GM18867 (cell line): ENCODE measurements around the gene EPOP.

Source experiments
- ATAC-seq: cut with Tn5 transposase; IDR thresholded peaks from one replicate; pipeline ENCODE4 v1.9.1; 2021; ENCODE audit warnings: mild to moderate bottlenecking, moderate library complexity; ENCODE audit not compliant: unreplicated experiment

The EPOP gene

DNA sequence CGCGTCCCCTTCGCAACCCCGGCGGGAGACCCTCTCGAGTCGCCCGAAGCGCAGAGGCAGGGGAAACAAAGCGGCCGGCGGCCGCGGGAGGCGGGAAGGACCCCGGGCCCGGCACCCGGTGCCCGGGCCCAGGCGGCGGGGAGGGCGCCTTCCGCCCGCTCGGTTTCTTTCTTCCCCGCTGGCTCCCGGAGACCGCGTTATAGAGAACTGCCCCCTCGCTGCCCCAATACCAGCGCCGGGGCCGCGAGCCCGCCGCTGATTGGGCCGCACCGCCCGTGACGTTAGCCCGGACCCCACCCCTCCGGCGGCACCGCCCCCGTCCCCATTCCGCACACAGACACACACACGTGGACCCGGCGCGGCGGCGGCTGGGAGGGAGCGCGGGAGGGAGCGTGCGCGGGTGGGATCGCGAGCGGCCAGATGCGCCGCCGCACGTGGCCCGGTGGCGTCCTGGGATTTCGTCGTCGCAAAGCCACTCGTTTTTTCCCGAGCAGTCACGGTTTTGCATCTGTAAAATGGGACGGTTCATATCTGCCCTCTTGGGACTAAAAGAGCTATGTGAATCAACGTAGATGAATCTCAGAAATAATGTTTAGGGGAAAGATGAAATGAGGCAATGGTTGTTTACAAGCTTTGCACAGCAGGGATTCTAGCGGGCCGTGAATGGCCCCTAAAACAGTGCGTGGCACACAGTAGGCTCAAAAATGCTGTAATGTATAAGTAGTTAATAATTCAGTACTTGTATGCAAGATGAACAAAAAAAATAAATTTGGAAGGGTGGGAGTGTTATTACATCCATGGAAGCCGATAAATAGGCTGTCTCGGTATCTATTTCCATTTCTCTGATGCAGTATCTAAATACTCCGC is at the start of gene EPOP:
TSS of gene EPOP (minus strand) at position 209 of the 867 bp plus-strand sequence. CDS start 462 bp downstream, outside the sequence.
- ATAC-seq = peak; percentile 72

DNA sequence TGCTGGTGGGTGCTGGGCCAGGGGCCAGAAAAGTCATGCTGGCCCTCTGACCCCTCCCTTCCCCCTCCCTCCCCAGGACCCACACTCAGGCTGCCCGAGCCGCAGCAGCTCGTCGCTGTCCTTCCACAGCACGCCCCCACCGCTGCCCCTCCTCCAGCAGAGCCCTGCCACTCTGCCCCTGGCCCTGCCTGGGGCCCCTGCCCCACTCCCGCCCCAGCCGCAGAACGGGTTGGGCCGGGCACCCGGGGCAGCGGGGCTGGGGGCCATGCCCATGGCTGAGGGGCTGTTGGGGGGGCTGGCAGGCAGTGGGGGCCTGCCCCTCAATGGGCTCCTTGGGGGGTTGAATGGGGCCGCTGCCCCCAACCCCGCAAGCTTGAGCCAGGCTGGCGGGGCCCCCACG is 47.0 kb upstream of the EPOP start:
- no peak for ATAC-seq

DNA sequence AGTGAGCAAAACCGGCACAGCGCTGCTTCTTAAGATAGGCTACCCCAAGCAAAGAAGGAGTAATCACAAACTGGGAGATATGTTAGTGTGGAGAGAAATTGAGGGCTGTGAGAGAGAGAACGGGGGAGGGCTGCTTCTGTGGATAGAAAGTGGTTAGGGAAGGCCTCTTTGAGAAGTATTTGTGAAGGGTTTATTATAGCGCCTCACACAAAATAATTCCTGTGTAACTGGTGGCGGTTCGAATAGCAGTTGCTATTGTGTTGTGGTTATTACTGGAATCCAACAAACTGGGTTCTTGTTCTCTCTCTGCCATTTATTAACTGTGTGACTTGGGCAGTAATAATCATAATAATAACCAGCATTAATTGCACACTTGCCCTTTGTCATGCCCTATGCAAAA is 46.2 kb upstream of the EPOP start:
- ATAC-seq = no peak

DNA sequence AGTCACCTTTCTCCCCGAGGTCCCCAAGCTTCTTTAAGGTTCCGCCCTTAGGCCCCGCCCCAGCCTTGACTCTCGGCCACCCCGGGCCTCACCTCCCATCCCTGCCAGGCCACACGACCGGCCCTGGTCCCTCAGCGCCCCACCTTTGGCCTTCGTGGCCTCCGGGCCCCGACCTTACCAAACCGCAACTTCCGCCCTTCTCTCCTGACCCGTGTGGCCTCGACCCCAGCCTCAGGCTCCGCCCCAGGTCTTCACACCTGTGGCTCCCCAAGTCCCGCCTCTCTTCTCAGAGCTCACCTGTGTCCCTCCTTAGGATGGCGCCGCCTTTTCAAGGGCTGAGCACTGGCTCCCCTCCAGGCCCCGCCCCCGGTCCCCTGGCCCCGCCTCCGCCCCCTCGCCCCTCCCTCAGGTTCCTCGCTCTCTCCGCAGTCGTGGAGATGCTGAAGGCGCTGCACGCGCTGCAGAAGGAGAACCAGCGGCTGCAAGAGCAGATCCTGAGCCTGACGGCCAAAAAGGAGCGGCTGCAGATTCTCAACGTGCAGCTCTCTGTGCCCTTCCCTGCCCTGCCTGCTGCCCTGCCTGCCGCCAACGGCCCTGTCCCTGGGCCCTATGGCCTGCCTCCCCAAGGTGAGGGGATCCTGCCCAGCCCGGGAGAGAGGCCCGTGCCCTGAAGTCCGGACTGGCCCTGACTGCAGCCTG is 45.3 kb upstream of the EPOP start:
- no peak for ATAC-seq

DNA sequence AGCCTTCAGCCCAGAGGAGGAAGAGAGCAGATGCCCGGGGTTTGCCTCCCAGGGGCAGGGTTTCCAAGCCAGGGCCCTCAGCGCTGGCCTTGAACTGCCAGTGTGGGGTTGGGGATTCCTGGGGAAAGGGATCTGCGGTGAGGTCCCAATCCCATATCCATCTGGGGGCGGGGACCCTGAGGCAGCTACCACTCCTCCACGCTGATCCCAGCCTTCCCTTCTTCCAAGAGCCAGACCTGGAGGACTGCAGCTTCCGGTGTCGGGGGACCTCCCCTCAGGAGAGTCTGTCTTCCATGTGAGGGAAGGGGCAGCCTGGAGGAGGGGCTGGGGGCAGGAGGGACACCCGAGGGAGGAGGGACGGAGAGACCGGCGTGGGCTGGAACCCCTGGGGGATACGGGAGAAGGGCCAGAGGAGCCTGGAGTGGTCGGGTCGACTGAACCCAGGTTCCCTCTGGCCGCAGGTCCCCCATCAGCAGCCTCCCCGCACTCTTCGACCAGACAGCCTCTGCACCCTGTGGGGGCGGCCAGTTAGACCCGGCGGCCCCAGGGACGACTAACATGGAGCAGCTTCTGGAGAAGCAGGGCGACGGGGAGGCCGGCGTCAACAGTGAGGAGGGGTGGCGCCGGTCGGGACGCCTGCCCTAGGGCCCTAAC is 44.7 kb upstream of the EPOP start:
- ATAC-seq = no peak

DNA sequence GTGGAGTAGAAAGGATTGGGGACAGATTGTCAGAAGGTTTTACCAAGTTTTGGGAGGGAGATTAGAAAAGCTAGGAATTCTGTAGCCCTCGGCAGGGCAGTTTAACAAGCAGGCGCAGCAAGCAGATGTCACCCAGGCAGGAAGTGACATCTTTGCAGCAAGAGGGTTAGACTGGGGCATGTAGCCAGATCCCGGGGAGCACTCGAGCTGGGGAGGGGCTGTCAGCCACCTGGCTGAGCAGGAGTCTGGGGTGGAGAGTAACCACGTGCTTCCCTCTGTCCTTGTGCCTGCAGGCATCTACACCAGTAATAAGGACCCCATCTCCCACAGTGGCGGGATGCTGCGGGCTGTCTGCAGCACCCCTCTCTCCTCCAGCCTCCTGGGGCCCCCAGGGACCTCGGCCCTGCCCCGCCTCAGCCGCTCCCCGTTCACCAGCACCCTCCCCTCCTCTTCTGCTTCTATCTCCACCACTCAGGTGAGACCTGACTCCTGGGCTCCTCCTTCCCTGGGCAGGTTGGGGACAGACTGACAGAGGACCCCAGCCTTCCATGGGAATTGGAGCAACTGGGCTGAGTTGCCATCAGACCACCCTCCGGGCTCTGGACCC is 42.5 kb upstream of the EPOP start:
- ATAC-seq = no peak

DNA sequence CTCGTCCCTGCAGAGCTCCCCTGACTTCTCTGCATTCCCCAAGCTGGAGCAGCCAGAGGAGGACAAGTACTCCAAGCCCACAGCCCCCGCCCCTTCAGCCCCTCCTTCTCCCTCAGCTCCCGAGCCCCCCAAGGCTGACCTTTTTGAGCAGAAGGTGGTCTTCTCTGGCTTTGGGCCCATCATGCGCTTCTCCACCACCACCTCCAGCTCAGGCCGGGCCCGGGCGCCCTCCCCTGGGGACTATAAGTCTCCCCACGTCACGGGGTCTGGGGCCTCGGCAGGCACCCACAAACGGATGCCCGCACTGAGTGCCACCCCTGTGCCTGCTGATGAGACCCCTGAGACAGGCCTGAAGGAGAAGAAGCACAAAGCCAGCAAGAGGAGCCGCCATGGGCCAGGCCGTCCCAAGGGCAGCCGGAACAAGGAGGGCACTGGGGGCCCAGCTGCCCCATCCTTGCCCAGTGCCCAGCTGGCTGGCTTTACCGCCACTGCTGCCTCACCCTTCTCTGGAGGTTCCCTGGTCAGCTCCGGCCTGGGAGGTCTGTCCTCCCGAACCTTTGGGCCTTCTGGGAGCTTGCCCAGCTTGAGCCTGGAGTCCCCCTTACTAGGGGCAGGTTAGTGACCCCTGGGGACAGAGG is 41.7 kb upstream of the EPOP start:
- ATAC-seq = no peak

DNA sequence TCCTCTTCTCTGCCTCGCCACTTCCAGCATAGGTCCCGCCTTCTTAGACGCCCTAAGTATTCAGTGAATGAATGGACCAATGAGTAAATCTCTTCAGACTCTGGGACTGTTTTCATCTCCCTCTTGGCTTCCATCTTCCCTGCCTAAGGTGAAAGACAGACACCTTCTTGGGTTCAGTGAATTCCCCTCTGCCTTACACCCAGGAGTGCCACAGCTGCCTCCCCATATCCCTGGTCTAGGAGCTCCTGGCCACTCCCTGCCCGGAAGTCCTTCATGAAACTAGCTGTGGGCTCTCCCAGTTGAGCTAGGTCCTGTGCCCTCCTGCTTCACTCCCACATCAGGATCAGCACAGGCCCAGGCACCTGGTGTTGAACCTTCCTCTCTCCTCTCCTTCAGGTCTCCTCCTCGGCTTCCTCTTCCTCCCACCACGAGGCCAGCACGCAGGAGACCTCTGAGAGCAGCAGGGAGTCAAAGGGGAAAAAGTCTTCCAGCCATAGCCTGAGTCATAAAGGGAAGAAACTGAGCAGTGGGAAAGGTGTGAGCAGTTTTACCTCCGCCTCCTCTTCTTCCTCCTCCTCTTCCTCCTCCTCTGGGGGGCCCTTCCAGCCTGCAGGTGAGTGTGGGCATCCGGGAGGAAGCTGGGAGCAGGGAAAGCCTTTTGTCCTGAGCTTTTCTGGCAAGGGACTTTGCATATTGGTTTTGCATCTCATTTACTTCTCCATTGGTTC is 40.6 kb upstream of the EPOP start:
- no peak for ATAC-seq

DNA sequence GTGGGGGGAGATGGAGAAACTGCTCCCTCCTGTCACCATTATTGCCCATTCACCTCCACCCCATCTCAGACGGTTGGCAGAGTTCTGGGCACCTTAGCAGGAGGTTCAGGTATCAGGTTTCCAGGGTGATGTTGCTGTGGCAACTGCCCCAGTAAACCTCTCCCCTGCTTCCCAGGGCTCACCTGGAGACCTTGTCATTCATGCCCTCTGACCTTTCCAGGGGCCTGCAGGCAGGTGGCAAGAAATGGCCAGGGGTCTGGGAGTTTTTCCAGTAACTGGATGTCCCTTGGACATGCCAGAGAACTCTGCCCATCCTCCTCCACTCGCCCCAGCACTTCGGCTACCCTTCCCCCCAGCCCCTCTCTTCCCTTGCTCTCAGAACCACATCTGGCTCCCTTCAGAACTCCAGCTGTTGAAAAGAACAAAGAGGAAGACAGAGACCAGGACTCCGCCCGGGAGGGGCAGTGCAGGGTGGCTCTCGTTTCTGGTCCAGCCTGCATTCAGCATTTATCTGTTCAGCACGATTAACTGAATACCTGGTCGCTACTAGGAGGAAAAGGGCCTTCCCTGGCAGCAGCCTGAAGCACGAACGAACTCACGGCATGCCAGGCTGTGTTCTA is 38.8 kb upstream of the EPOP start:
- no peak for ATAC-seq

DNA sequence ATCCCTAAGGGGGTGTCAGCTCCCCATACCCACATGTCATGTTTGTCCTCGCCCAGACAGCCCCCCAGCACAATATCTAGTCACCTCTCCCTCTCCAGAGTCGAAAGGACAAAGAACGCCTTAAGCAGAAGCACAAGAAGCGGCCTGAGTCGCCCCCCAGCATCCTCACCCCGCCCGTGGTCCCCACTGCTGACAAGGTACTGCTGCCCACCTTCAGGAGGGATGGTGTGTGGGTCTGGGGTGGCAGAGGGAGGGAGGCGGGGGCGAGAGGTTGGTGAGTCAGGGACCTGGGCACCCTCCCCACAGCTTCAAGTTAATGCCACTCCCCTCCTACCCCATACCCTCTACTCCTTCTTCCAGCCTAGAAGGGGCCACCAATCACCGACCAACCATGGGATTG is 37.8 kb upstream of the EPOP start:
- ATAC-seq = no peak

DNA sequence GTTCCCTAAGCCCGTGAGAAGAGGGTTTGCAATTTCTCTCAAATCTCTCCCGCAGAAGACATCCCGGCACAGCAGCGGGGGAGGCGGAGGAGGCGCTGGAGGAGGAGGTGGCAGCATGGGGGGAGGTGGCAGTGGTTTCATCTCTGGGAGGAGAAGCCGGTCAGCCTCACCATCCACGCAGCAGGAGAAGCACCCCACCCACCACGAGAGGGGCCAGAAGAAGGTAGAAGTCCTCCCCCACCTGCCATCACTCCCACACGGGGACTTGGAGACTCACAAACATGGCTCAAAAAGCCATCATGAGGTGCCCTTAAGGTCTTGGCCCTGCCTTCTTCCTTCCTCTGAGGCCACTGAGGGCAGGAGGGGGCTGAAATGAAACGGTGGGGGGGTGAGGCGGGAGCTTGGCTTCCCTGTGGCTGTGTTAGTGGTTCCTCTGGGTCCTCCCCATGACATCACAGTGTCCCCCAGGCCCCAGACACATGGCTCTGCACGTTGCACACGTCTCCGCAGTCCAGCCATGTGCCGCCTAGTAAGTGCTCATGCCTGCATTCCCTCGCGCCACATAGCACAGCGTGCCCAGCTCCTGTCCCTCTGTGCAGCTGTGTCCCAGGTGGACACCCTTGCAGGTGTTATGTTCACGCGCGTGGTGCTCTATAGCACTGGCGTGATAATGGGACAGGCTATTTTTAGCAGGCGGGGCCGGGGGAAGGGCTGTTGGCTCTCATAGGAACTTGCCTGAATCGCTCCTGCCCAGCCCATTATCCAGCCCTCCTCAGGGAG is 37.2 kb upstream of the EPOP start:
- no peak for ATAC-seq

DNA sequence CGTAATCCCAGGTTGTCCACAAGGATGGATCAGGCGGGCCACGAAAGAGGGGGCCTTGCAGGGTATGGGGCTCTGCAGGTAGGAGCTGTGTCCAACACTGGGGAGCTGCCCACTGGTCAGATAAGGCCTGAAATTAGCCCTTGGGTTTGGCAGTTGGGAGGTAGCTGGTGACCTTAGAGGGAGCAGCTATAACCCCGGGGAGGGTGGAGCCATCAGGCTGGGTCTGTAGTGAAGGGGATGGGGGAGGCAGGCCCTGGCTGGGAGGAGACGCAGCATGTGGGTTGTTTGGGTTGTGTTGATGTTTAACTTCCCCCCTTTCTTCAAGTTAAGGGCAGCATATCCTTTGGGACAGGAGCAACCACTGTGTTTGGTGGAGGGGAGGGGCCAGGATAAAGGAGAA is 36.2 kb upstream of the EPOP start:
- ATAC-seq = no peak

DNA sequence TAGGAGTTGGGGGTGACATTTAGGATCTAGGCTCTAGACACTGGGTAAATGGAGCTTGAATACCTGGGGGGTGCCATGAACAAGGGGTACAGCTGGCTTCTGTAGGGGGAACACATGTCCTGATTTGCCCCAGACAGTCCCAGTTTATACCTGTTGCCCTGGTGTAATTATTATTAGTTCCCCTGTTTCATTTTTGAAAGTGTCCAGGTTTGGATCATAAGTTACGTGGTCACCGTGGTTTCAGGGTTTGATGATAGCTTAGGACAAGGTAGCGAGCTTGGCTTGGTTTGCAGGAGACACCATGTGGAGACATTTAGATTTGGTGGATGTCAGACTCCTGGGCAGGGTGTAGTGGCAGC is 35.8 kb upstream of the EPOP start:
- ATAC-seq = no peak

DNA sequence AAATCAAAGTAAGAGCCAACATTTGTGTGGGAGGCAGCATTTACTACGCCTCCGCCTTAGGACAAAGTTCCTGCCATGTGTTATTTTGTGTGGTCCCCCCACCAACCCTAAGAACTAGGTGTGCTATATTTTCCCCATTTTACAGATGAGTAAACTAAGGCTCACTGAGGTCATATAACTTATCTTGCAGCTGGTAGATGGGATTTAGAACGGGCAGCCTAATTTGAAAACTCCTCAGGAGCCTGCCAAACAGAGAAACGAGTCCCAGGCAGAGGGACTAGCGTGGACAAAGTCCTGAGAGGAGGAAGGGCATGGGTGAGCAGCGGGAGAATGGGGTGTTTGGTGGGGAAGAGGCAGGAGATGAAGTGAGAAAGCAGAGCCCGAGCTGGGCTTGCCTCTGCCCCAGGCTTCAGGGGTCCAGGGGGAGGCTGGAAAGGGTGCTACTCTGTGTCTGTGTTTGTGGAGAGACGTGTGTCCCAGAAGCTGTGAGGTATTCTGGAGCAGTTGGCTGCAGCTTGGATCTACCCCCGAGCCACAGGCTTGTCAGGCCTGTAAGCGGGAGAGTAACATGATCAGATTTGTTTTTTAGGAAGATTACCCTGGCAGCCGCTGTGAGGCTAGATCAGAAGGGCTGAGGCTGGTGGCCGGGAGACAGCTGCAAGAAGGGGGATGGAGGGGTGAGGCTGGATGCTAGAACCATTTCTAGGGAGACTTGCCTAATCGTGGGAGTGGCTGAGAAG is 35.3 kb upstream of the EPOP start:
- ATAC-seq = no peak

DNA sequence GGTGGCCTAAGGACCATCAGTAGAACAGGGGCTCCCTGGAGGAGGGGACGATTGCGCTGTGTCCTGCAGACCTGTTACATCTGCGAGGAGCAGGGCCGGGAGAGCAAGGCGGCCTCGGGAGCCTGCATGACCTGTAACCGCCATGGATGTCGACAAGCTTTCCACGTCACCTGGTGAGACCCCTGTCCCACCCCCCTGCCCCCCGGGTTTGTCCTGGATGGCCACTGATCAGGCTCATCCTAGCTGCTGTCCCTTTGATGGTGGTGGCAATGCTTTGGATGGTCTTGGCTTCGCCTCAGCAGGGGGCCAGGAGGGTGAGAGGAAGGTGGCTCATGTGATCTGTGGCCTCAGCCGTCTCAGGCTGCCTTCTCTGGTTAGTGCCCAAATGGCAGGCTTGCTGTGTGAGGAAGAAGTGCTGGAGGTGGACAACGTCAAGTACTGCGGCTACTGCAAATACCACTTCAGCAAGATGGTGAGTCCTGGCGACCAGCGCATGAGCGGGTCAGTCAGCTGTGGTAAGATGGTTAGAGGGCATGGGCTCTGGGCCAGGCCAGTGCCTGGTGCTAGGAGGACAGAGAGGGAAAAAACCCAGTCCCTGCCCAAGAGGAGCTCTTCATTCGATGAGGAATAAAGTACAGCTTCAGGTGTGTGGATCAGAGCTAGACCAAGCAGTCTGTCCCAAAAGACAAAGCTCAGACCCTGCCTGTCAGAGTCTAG is 34.5 kb upstream of the EPOP start:
- ATAC-seq = no peak

DNA sequence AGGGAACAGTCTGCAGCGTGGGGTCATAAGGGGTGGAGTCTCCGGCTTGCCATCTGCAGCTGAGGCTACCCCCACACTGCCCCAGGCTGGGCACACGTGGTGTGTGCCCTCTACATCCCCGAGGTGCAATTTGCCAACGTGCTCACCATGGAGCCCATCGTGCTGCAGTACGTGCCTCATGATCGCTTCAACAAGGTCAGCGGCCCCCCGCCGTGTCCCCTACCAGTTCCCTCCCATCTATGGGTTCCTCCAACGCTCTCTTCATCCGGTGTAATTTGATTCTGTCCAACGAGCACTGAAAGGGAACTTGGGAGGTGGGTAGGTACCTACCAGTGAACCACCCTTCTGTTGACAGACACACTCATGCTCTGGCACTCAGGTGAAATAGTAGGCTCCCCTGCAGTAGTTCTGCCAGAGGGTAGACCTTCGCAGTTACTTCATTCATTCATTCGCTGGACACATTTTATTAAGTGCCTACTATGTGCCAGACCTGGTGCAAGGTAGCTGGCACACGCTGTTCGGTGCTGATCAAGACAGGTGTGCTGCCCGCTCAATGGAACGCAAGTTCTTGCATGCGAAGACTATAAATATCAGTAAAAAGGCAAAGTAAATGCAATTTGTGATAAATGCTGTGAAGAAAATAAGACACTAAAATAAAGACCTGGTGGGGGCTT is 33.1 kb upstream of the EPOP start:
- ATAC-seq = no peak

DNA sequence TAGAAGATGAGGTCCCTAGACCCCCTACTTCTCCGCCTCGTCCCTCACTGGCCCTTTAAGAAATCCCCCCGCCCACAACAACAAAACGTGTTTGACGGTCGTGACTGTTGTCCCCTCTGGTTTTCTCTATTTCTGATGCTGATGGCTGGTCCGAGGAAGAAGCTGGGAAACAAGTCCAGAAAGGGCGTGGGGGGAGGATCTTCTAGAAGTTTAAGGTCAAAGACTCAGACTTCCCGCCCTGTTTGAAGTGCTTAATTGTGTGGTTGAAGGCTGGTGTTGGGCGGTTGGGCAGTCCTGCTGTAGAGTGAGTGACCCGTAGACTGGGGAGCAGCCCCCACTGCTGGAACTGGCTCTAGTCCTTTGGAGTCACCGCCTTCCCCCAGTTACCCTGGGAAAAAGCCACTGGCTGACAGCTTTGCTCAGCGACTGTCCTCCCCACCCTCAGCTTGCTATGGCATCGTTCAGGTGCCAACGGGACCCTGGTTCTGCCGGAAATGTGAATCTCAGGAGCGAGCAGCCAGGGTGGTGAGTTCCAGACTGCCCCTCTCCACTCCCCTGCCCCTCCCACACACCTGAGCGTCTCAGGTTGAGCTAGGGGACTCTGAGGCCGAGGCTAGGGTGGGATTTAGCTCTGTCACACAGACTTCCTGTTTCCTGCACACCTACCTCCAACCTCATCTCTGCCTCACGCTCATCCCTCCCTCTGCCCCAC is 31.9 kb upstream of the EPOP start:
- no peak for ATAC-seq
